HepG2 (cell line): ENCODE measurements around the gene SKA2.

Experiments used
- POLR2A ChIP-seq, 2 experiments: IDR thresholded peaks; 2 replicates each; pipeline ENCODE4 v1.6.1; 2011; ENCODE audit warnings: low read depth in 2 of 2, low read length in 2 of 2, mild to moderate bottlenecking in 1 of 2, moderate library complexity in 1 of 2; ENCODE audit not compliant: insufficient read depth in 1 of 2
- ZNF17 ChIP-seq: sonication (generic); formaldehyde crosslinking; IDR thresholded peaks from 2 replicates; pipeline ENCODE4 v1.5.0; 2020; ENCODE audit warnings: mild to moderate bottlenecking, missing genetic modification reagents

DNA sequence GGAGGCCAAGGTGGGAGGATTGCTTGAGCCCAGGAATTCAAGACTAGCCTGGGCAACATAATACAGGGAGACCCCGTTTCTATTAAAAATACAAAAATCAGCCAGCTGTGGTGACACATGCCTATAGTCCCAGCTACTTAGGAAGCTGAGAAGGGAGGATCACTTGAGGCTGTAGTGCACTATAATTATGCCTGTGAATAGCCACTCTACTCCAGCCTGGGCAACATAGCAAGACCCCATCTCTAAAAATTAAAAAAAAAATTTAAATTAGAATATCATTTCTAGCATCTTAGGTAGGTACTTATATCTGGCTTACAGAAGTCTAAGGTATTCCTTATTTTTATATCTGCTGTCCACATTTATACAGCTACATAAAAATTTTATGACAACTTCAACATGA lies 47.3 kb upstream of the SKA2 start:
- TF ChIP-seq ZNF17 (CRISPR knock-in tag) = no peak
- no peak for TF ChIP-seq POLR2A (IDR thresholded peaks at IDR 0.05; ENCODE audit: insufficient read depth in 1 of 2, low read depth in 2 of 2, low read length in 2 of 2)
